PFSK-1 (cell line): ENCODE data around the gene ZNF845.

Experiments used
- POLR2AphosphoS5 ChIP-seq: IDR thresholded peaks from 2 replicates; pipeline ENCODE4 v1.6.1; 2012; ENCODE audit warnings: low read depth, mild to moderate bottlenecking, control low read depth, low read length, moderate library complexity
- SIN3A ChIP-seq: IDR thresholded peaks from 2 replicates; pipeline ENCODE4 v1.6.1; 2012; ENCODE audit warnings: mild to moderate bottlenecking, low read length, moderate library complexity, borderline replicate concordance; ENCODE audit not compliant: insufficient read depth

DNA sequence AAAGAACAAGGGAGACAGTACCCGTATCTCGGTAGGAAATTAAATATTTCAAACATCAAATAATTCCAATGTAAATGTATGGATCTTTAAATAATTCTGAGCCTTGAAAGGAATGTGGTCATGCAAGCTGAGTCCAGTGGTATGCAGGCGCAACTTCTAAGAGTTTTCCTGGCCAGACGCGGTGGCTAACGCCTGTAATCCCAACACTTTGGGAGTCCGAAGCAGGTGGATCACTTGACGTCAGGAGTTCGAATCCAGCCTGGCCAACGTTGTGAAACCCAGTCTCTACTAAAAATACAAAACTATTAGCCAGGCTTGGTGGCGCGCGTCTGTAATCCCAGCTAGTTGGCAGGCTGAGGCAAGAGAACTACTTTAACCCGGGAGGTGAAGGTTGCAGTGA is 1.1 kb upstream of the ZNF845 start:
- TF ChIP-seq POLR2AphosphoS5 (no peak), SIN3A (no peak)
